H1 (cell line): ENCODE results near the gene ANLN. TPM values are rescaled to one million over a fixed set of nuclear protein-coding genes. Genes with fewer than 3 reads are reported as not detected.

Experiments used
- CTCF ChIA-PET: fragments of 300-600 bp; sonication (Branson Sonifier 250); formaldehyde crosslinking; loops from one replicate; lab custom pipeline; 2021; ENCODE audit not compliant: partially characterized antibody; lab: Charles Lee
- POLR2A ChIA-PET: fragments of 300-600 bp; sonication (Branson Sonifier 250); formaldehyde crosslinking; loops from one replicate; lab custom pipeline; 2021; ENCODE audit warnings: inconsistent platforms; ENCODE audit not compliant: partially characterized antibody; lab: Charles Lee
- DNase-seq, 2 experiments: peaks; one replicate each; pipeline versions ENCODE4 v3.0.0 to v3.0.0-alpha.2; 2010 to 2022; ENCODE audit warnings: low spot score in 2 of 2, low read depth in 1 of 2, mixed read lengths in 1 of 2
- FAIRE-seq: peaks from 2 replicates; lab custom pipeline; 2011; peaks lifted over from hg19 to GRCh38; lab: Jason Lieb, UNC
- H2AFZ ChIP-seq: 2 replicates; pipeline ENCODE4 v1.8.1; 2012; ENCODE audit warnings: low read length, inconsistent platforms
- H2AK5ac ChIP-seq: 2 replicates; pipeline ENCODE4 v1.6.1; 2013; ENCODE audit warnings: low read depth, low read length
- H2BK120ac ChIP-seq: replicated peaks from 2 replicates; pipeline ENCODE3; 2013; ENCODE audit warnings: low read depth, low read length, inconsistent platforms
- H2BK12ac ChIP-seq: 2 replicates; pipeline ENCODE4 v1.6.1; 2013; ENCODE audit warnings: low read depth, low read length
- H2BK15ac ChIP-seq: 2 replicates; pipeline ENCODE4 v1.6.1; 2013; ENCODE audit warnings: low read length
- H2BK20ac ChIP-seq: 2 replicates; pipeline ENCODE4 v1.6.1; 2013; ENCODE audit warnings: low read length
- H2BK5ac ChIP-seq: 2 replicates; pipeline ENCODE4 v1.6.1; 2013; ENCODE audit warnings: low read depth, low read length
- H3K14ac ChIP-seq: 2 replicates; pipeline ENCODE4 v1.6.1; 2013; ENCODE audit warnings: inconsistent platforms; ENCODE audit not compliant: insufficient read length
- H3K18ac ChIP-seq: 2 replicates; pipeline ENCODE4 v1.6.1; 2013; ENCODE audit warnings: low read length; ENCODE audit errors: extremely low read depth
- H3K23ac ChIP-seq: 2 replicates; pipeline ENCODE4 v1.6.1; 2013; ENCODE audit warnings: inconsistent platforms; ENCODE audit not compliant: insufficient read length
- H3K23me2 ChIP-seq: 2 replicates; pipeline ENCODE4 v1.6.1; 2013; ENCODE audit warnings: low read depth, low read length
- H3K27ac ChIP-seq: 2 replicates; pipeline ENCODE4 v1.6.1; 2011; ENCODE audit warnings: low read depth, low read length, inconsistent platforms
- H3K27me3 ChIP-seq, 4 experiments: replicated peaks in 1 of 4; 1 replicate in 1 of 4; 2 replicates in 3 of 4; pipeline versions ENCODE4 v1.6.1 to v1.8.1; 2011 to 2013; ENCODE audit warnings: low read length in 3 of 4, mild to moderate bottlenecking in 3 of 4, inconsistent platforms in 2 of 4, mixed read lengths in 2 of 4, moderate library complexity in 1 of 4; ENCODE audit not compliant: control insufficient read depth in 3 of 4, insufficient read depth in 3 of 4; ENCODE audit errors: extremely low read depth in 1 of 4
- H3K36me3 ChIP-seq, 4 experiments: 2 replicates each; pipeline versions ENCODE4 v1.6.1 to v1.8.1; 2011 to 2013; ENCODE audit warnings: mild to moderate bottlenecking in 4 of 4, low read length in 3 of 4, moderate library complexity in 2 of 4, control low read depth in 1 of 4, inconsistent platforms in 1 of 4; ENCODE audit not compliant: insufficient read depth in 4 of 4, control insufficient read depth in 2 of 4
- H3K4ac ChIP-seq: replicated peaks from 2 replicates; pipeline ENCODE3; 2013; ENCODE audit warnings: low read length, low read depth, mixed read lengths, inconsistent platforms; ENCODE audit not compliant: insufficient read length
- H3K4me1 ChIP-seq, 4 experiments: replicated peaks in 1 of 4; 1 replicate in 1 of 4; 2 replicates in 3 of 4; pipeline versions ENCODE4 v1.6.1 to v1.8.1; 2011 to 2013; ENCODE audit warnings: low read length in 3 of 4, inconsistent platforms in 2 of 4, mixed read lengths in 1 of 4; ENCODE audit not compliant: insufficient read depth in 4 of 4, control insufficient read depth in 3 of 4
- H3K4me2 ChIP-seq, 2 experiments: 2 replicates each; pipeline versions ENCODE4 v1.6.1 to v1.8.1; 2011 to 2013; ENCODE audit warnings: low read depth in 2 of 2, low read length in 2 of 2, control low read depth in 1 of 2, inconsistent platforms in 1 of 2, mild to moderate bottlenecking in 1 of 2; ENCODE audit not compliant: insufficient read depth in 1 of 2
- H3K4me3 ChIP-seq, 4 experiments: fragments of 200-600, 300-600 bp in 1 of 4; sonication (generic), shearing (Covaris generic), sonication (Bioruptor Twin) in 1 of 4; 2 replicates each; pipeline versions ENCODE4 v1.5.1 to v1.8.1; 2011 to 2016; ENCODE audit warnings: low read length in 4 of 4, low read depth in 3 of 4, control low read depth in 2 of 4, inconsistent platforms in 2 of 4, mild to moderate bottlenecking in 2 of 4, mixed read lengths in 1 of 4, moderate library complexity in 1 of 4; ENCODE audit not compliant: insufficient read depth in 2 of 4; ENCODE audit errors: extremely low read depth in 1 of 4
- H3K56ac ChIP-seq: replicated peaks from 2 replicates; pipeline ENCODE3; 2013; ENCODE audit warnings: low read depth, mild to moderate bottlenecking, mixed read lengths, low read length, inconsistent platforms; ENCODE audit not compliant: insufficient read length
- H3K79me1 ChIP-seq: 2 replicates; pipeline ENCODE4 v1.6.1; 2013; ENCODE audit warnings: low read depth, low read length, control low read depth
- H3K79me2 ChIP-seq, 2 experiments: 2 replicates each; pipeline versions ENCODE4 v1.6.1 to v1.8.1; 2012 to 2013; ENCODE audit warnings: low read length in 2 of 2, mild to moderate bottlenecking in 2 of 2, inconsistent platforms in 1 of 2; ENCODE audit not compliant: insufficient read depth in 2 of 2, control insufficient read depth in 1 of 2
- H3K9ac ChIP-seq, 4 experiments: replicated peaks in 1 of 4; 1 replicate in 1 of 4; 2 replicates in 3 of 4; pipeline versions ENCODE4 v1.6.1 to v1.8.1; 2011 to 2013; ENCODE audit warnings: low read depth in 3 of 4, low read length in 3 of 4, control low read depth in 2 of 4, mild to moderate bottlenecking in 2 of 4, moderate library complexity in 2 of 4, inconsistent platforms in 1 of 4; ENCODE audit errors: extremely low read depth in 1 of 4
- H3K9me3 ChIP-seq, 2 experiments: 2 replicates each; pipeline versions ENCODE4 v1.6.1 to v1.8.1; 2012 to 2013; ENCODE audit warnings: mild to moderate bottlenecking in 2 of 2, moderate library complexity in 2 of 2, control low read depth in 1 of 2, inconsistent platforms in 1 of 2, low read depth in 1 of 2, low read length in 1 of 2, mixed read lengths in 1 of 2; ENCODE audit not compliant: insufficient read depth in 2 of 2
- H4K20me1 ChIP-seq, 2 experiments: replicated peaks in 1 of 2; 2 replicates each; pipeline versions ENCODE3 to v1.8.1; 2011 to 2013; ENCODE audit warnings: inconsistent platforms in 2 of 2, low read length in 2 of 2, mild to moderate bottlenecking in 1 of 2; ENCODE audit not compliant: insufficient read depth in 2 of 2, control insufficient read depth in 1 of 2
- H4K5ac ChIP-seq: 2 replicates; pipeline ENCODE4 v1.6.1; 2013; ENCODE audit warnings: low read length, low read depth, mixed read lengths, inconsistent platforms; ENCODE audit not compliant: insufficient read length
- H4K8ac ChIP-seq: 2 replicates; pipeline ENCODE4 v1.8.0; 2013; ENCODE audit warnings: mild to moderate bottlenecking, moderate library complexity, low read length, inconsistent platforms; ENCODE audit not compliant: insufficient read depth; ENCODE audit errors: extremely low read depth
- H4K91ac ChIP-seq: replicated peaks from 2 replicates; pipeline ENCODE3; 2013; ENCODE audit warnings: low read length, mixed read lengths, inconsistent platforms; ENCODE audit not compliant: insufficient read length
- CBX8 ChIP-seq: fragments of 300-800, 300-1000 bp; sonication (generic); IDR thresholded peaks from 2 replicates; pipeline ENCODE4 v1.7.1; 2016; ENCODE audit warnings: low read depth, low read length, borderline replicate concordance
- HDAC6 ChIP-seq: IDR thresholded peaks from one replicate; pipeline ENCODE4 v1.7.1; 2012; ENCODE audit warnings: low read depth, mild to moderate bottlenecking, inconsistent platforms, low read length, moderate library complexity
- KDM1A ChIP-seq: fragments of 200-600, 300-600 bp; sonication (generic); IDR thresholded peaks from 2 replicates; pipeline ENCODE4 v1.7.1; 2016; ENCODE audit warnings: mild to moderate bottlenecking, low read length, borderline replicate concordance
- SAP30 ChIP-seq: fragments of 300-600 bp; sonication (generic); IDR thresholded peaks from 2 replicates; pipeline ENCODE4 v1.7.1; 2012; ENCODE audit warnings: low read length, moderate library complexity, mild to moderate bottlenecking, inconsistent platforms; ENCODE audit not compliant: insufficient read depth, insufficient replicate concordance
- WGBS, 2 experiments: shearing (Covaris generic) in 1 of 2; methylation state at CpG; one replicate each; pipeline versions ENCODE4 v1.1.6 to v1.1.7; 2013 to 2015; ENCODE audit warnings: low lambda C conversion rate in 2 of 2, mixed read lengths in 2 of 2, inconsistent platforms in 1 of 2, low coverage in 1 of 2, missing lambda C conversion rate in 1 of 2; ENCODE audit not compliant: insufficient replicate concordance in 2 of 2, insufficient coverage in 1 of 2, insufficient read length in 1 of 2; ENCODE audit errors: extremely low coverage in 1 of 2, missing lambda C conversion rate in 1 of 2; 5-methylcytosine and 5-hydroxymethylcytosine counted together
- polyA plus RNA-seq, 7 experiments: library from polyadenylated mRNA; depleted of rRNA in 3 of 7; stranded (reverse) in 5 of 7; unstranded in 2 of 7; fragments of >200 nt in 5 of 7; fragments of 200-250 nt in 2 of 7; gene quantifications; 1 replicate in 5 of 7; 2 replicates in 1 of 7; 4 replicates in 1 of 7; pipeline versions ENCODE4 v1.2.1 to v1.2.3, GENCODE V29; 2011 to 2013; ENCODE audit warnings: missing spikeins in 2 of 7, mixed read lengths in 2 of 7
- total RNA-seq: library from RNA; stranded (reverse); fragmentation: NEBNext Ultra II Directional; extraction: Animal tissue kit (Norgen Biotek cat#: 25700); gene quantifications from 2 replicates; pipeline ENCODE4 v1.2.1, GENCODE V29; 2021

ANLN gene
- total and polyA plus RNA-seq, 2 of the 8 experiments (the other 6 are each of a cell fraction or from before 2014, with no cell fraction given): 18.5 to 90.1 TPM

- POLR2A ChIA-PET: interaction anchor here (2.5 kb wide), 1 partner anchor 10 kb away, joined by 16 read pairs; the partner anchor contains the start of gene ANLN
These were observed 10.9 kb downstream of the ANLN start for GRCh38 chr7:36400606-36401005.

More at GRCh38 chr7:36400606-36401005, 10.9 kb downstream of the ANLN start:
- Histone ChIP-seq H4K8ac (no peak overlapping the region), H3K27ac (no peak overlapping the region), H3K56ac (no peak overlapping the region), H3K18ac (no peak overlapping the region), H3K4me2 (no peak overlapping the region), H4K91ac (no peak overlapping the region), H3K9me3 (no peaks in the 10 kb centered on the region), H4K20me1 (peaks cover 0 to 2% of the 10 kb centered on the region in 2 experiments), H2BK20ac (no peak overlapping the region), H3K4ac (no peak overlapping the region), H2BK5ac (no peak overlapping the region), H3K4me3 (no peak overlapping the region), H4K5ac (no peak overlapping the region), H3K79me2 (peaks cover 0 to 5% of the 10 kb centered on the region in 2 experiments; a peak in 2 of 4 replicates), H2BK120ac (no peak overlapping the region), H2BK15ac (no peak overlapping the region), H3K14ac (no peak overlapping the region), H3K4me1 (no peaks in the 10 kb centered on the region; a peak in 2 of 7 replicates), H3K23me2 (no peaks in the 10 kb centered on the region), H3K9ac (no peak overlapping the region), H3K79me1 (0 out of 2 replicates have a peak, but pooled peaks cover 2% of the 10 kb centered on the region), H3K23ac (no peak overlapping the region), H2AK5ac (no peak overlapping the region), H2AFZ (no peak overlapping the region), H2BK12ac (no peak overlapping the region), H3K36me3 (peaks cover 6 to 39% (median 24%) of the 10 kb centered on the region in 4 experiments), H3K27me3 (no peaks in the 10 kb centered on the region)
- 93% methylated on average over 3 of the region's 3 CpGs; no CpG with 5 or more reads in 1 of the 2 experiments for WGBS, 2 experiments
- CTCF ChIA-PET: interaction anchor here (0.8 to 1.2 kb wide), 2 partner anchors 33 to 41 kb away, joined by 3 to 5 read pairs; no protein-coding TSS in a partner anchor
- DNase-seq (no peak), FAIRE-seq (no peak)
- TF ChIP-seq SAP30 (no peak), KDM1A (no peak), CBX8 (no peak), HDAC6 (no peak)
